Epithelial cell of esophagus (primary cell): Measurements from ENCODE around the gene IGSF5.

ENCODE experiments used
- DNase-seq: peaks from one replicate; pipeline ENCODE4 v3.0.0; 2010; ENCODE audit warnings: low read depth
- H3K4me3 ChIP-seq: 2 replicates; pipeline ENCODE4 v1.5.1; 2011; ENCODE audit warnings: mild to moderate bottlenecking, low read length, control low read depth
- CTCF ChIP-seq: IDR thresholded peaks from 2 replicates; pipeline ENCODE4 v1.5.1; 2011; ENCODE audit warnings: low read depth, mild to moderate bottlenecking, low read length, control low read depth, inconsistent platforms; ENCODE audit not compliant: insufficient read depth; ENCODE audit errors: missing control alignments

The IGSF5 gene

GRCh38 chr21:39842741-39843459, 97.9 kb downstream of the IGSF5 start:
- no peak for DNase-seq
- no peak for TF ChIP-seq CTCF
- H3K4me3 ChIP-seq: no peak overlapping the region

- no peak for TF ChIP-seq CTCF
- H3K4me3 ChIP-seq: no peak overlapping the region
Measured at GRCh38 chr21:39843483-39843882, 98.5 kb downstream of the IGSF5 start.

GRCh38 chr21:39843916-39844315, 98.9 kb downstream of the IGSF5 start:
- TF ChIP-seq CTCF: no peak
- no peak overlapping the region for H3K4me3 ChIP-seq
- no peak for DNase-seq

More at GRCh38 chr21:39843483-39843882, 98.5 kb downstream of the IGSF5 start:
- DNase-seq: no peak

- no peak for TF ChIP-seq CTCF
- H3K4me3 ChIP-seq: no peak overlapping the region
- no peak for DNase-seq
Measured at GRCh38 chr21:39845571-39846130, 100.7 kb downstream of the IGSF5 start.

GRCh38 chr21:39847877-39848276, 102.9 kb downstream of the IGSF5 start:
- TF ChIP-seq CTCF: no peak

GRCh38 chr21:39849014-39849655, 104.2 kb downstream of the IGSF5 start:
- no peak for TF ChIP-seq CTCF
- no peak for DNase-seq
- no peak overlapping the region for H3K4me3 ChIP-seq

More at GRCh38 chr21:39847877-39848276, 102.9 kb downstream of the IGSF5 start:
- H3K4me3 ChIP-seq: no peak overlapping the region
- no peak for DNase-seq
